Measurements from ENCODE around the gene CCL24.
"Not testable (repeated sequence)": the region's sequence is repeated elsewhere in the genome, so short reads cannot be mapped to it uniquely, and the experiment has no call there.

Gene CCL24

GRCh38 chr7:75771224-75771623, 42.4 kb downstream of the CCL24 start:
- Mint-ChIP-seq H3K27ac (ENCODE audit: low read depth) (no peak overlapping the region), H3K36me3 (ENCODE audit: insufficient read depth) (peaks cover 4% of the 10 kb centered on the region), H3K4me1 (peaks cover 12% of the 10 kb centered on the region), H3K4me3 (no peak overlapping the region), H3K27me3 (no peaks in the 10 kb centered on the region), H3K9me3 (no peaks in the 10 kb centered on the region)
- ATAC-seq (replicated peaks; ENCODE audit: extremely low read depth, poor library complexity, severe bottlenecking) (no peak), DNase-seq (ENCODE audit: low spot score in 2 of 2) (no peak)

GRCh38 chr7:75762350-75762917, 51.2 kb downstream of the CCL24 start:
- Mint-ChIP-seq H3K4me3 (no peak overlapping the region), H3K36me3 (ENCODE audit: insufficient read depth) (no peaks in the 10 kb centered on the region), H3K27me3 (no peaks in the 10 kb centered on the region), H3K4me1 (peaks cover 6% of the 10 kb centered on the region), H3K9me3 (no peaks in the 10 kb centered on the region), H3K27ac (ENCODE audit: low read depth) (peak overlapping the region; percentile 23)
- DNase-seq (ENCODE audit: low spot score in 2 of 2) (no peak), ATAC-seq (replicated peaks; ENCODE audit: extremely low read depth, poor library complexity, severe bottlenecking) (peak; percentile 77)

GRCh38 chr7:75761801-75762200, 51.8 kb downstream of the CCL24 start:
- not testable (repeated sequence) for H3K9me3 Mint-ChIP-seq; H3K4me3 Mint-ChIP-seq; H3K27me3 Mint-ChIP-seq; ATAC-seq (replicated peaks; ENCODE audit: extremely low read depth, poor library complexity, severe bottlenecking); H3K4me1 Mint-ChIP-seq; DNase-seq (ENCODE audit: low spot score in 2 of 2); H3K36me3 Mint-ChIP-seq (ENCODE audit: insufficient read depth)
- peak overlapping the region; percentile 23 for H3K27ac Mint-ChIP-seq (ENCODE audit: low read depth)

Measured in central memory CD8-positive, alpha-beta T cell (primary cell).